ENCODE results near the gene PCCB.

Gene PCCB

DNA sequence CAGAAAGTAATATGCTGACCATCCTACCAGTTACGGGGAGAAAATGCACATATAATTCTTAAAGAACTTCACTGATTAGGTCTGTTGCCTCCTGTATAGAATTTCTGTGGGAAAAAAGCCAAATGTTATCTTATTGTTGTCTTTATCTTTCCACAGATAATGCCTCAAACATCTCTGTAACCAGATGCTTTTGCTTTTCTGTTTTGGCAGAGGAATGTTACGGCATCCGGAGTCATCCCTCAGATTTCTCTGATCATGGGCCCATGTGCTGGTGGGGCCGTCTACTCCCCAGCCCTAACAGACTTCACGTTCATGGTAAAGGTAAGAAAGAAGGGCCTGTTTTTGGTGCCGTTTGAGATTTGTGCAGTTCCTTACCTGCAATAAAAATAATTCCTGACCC is 33.5 kb downstream of the PCCB start:
- H3K4me2 ChIP-seq (ENCODE audit: low read length), result no peak overlapping the region
- H2AFZ ChIP-seq (ENCODE audit: low read depth, low read length), result no peak overlapping the region
- no peaks in the 10 kb centered on the region for H4K20me1 ChIP-seq (ENCODE audit: insufficient read depth, low read length)
- no peaks in the 10 kb centered on the region for H3K27me3 ChIP-seq (ENCODE audit: low read depth, low read length)
- H3K79me2 ChIP-seq (ENCODE audit: low read length), result no peaks in the 10 kb centered on the region
- no peak overlapping the region for H3K9ac ChIP-seq (ENCODE audit: low read length)
- TF ChIP-seq, protein P1, sequence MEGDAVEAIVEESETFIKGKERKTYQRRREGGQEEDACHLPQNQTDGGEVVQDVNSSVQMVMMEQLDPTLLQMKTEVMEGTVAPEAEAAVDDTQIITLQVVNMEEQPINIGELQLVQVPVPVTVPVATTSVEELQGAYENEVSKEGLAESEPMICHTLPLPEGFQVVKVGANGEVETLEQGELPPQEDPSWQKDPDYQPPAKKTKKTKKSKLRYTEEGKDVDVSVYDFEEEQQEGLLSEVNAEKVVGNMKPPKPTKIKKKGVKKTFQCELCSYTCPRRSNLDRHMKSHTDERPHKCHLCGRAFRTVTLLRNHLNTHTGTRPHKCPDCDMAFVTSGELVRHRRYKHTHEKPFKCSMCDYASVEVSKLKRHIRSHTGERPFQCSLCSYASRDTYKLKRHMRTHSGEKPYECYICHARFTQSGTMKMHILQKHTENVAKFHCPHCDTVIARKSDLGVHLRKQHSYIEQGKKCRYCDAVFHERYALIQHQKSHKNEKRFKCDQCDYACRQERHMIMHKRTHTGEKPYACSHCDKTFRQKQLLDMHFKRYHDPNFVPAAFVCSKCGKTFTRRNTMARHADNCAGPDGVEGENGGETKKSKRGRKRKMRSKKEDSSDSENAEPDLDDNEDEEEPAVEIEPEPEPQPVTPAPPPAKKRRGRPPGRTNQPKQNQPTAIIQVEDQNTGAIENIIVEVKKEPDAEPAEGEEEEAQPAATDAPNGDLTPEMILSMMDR (IDR thresholded peaks at IDR 0.05; ENCODE audit: low read depth, low read length), result no peak
- no peak overlapping the region for H3K4me3 ChIP-seq (ENCODE audit: low read length)
- no peaks in the 10 kb centered on the region for H3K4me1 ChIP-seq (ENCODE audit: low read length)
- H3K36me3 ChIP-seq (replicated peaks; ENCODE audit: low read depth, low read length), result peaks cover 36% of the 10 kb centered on the region
- no peaks in the 10 kb centered on the region; the same call in 1 of the 2 replicates for H3K9me3 ChIP-seq (ENCODE audit: insufficient read depth, low read length)
- H3K27ac ChIP-seq (ENCODE audit: low read length), result no peak overlapping the region

DNA sequence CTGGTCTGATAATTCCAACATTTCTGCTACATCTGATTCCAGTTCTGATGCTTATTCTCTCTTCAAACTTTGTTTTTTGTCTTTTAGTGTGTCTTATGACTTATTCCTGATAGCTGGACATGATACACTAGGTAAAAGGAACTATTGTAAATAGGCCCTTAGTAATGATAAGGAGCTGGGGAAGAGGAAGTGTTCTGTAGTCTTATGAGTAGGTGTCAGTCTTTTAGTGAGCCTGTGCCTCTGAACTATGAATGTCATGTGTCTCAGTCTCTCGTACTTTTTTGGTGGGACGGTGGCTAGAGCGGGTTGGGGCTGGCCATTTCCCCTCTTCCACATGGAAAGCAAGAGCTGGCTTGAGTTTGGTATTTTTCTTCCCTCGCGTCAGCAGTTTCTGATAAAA is 41.2 kb downstream of the PCCB start:
- H2AFZ ChIP-seq (ENCODE audit: low read depth, low read length), result no peak overlapping the region
- H3K9me3 ChIP-seq (ENCODE audit: insufficient read depth, low read length), result no peaks in the 10 kb centered on the region
- H3K4me1 ChIP-seq (ENCODE audit: low read length), result peaks cover 8% of the 10 kb centered on the region
- no peaks in the 10 kb centered on the region for H3K27me3 ChIP-seq (ENCODE audit: low read depth, low read length)
- no peak overlapping the region for H3K9ac ChIP-seq (ENCODE audit: low read length)
- H3K79me2 ChIP-seq (ENCODE audit: low read length), result no peaks in the 10 kb centered on the region
- H4K20me1 ChIP-seq (ENCODE audit: insufficient read depth, low read length), result no peaks in the 10 kb centered on the region
- no peak overlapping the region for H3K27ac ChIP-seq (ENCODE audit: low read length)
- TF ChIP-seq, protein P1 (IDR thresholded peaks at IDR 0.05; ENCODE audit: low read depth, low read length), result no peak
- no peak for TF ChIP-seq EZH2phosphoT487 (IDR thresholded peaks at IDR 0.05; ENCODE audit: low read depth)
- H3K36me3 ChIP-seq (replicated peaks; ENCODE audit: low read depth, low read length), result peaks cover 18% of the 10 kb centered on the region
- peak overlapping the region; percentile 19; the same call in 1 of the 2 replicates for H3K4me2 ChIP-seq (ENCODE audit: low read length)
- H3K4me3 ChIP-seq (ENCODE audit: low read length), result no peak overlapping the region

DNA sequence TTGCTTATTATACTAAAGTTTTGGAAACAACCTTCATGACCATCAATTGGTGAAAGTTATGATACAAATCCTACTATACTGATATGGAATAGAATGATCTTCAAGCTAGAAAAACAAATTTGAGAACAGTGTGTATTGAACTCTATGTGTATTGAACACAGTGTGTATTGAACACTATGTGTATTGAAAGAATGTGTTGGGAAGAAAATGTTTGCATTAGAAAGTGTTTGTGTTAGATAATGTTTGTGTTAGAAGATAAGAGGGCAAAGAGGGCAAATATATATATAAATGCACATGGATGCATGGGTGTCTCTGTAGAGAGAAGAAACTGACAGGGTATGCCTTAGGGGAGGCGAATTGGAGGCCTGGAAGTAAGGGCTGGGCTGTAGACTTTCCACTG is 42.4 kb downstream of the PCCB start:
- Histone ChIP-seq H3K9me3 (ENCODE audit: insufficient read depth, low read length) (no peaks in the 10 kb centered on the region), H3K4me1 (ENCODE audit: low read length) (peaks cover 8% of the 10 kb centered on the region), H3K27ac (ENCODE audit: low read length) (no peak overlapping the region), H3K4me2 (ENCODE audit: low read length) (no peak overlapping the region), H4K20me1 (ENCODE audit: insufficient read depth, low read length) (no peaks in the 10 kb centered on the region), H3K79me2 (ENCODE audit: low read length) (no peaks in the 10 kb centered on the region), H3K36me3 (replicated peaks; ENCODE audit: low read depth, low read length) (peaks cover 18% of the 10 kb centered on the region), H2AFZ (ENCODE audit: low read depth, low read length) (no peak overlapping the region), H3K27me3 (ENCODE audit: low read depth, low read length) (no peaks in the 10 kb centered on the region), H3K9ac (ENCODE audit: low read length) (no peak overlapping the region), H3K4me3 (ENCODE audit: low read length) (no peak overlapping the region)
- no peak for TF ChIP-seq EZH2phosphoT487 (IDR thresholded peaks at IDR 0.05; ENCODE audit: low read depth)
- TF ChIP-seq, protein P1 (IDR thresholded peaks at IDR 0.05; ENCODE audit: low read depth, low read length), result no peak

DNA sequence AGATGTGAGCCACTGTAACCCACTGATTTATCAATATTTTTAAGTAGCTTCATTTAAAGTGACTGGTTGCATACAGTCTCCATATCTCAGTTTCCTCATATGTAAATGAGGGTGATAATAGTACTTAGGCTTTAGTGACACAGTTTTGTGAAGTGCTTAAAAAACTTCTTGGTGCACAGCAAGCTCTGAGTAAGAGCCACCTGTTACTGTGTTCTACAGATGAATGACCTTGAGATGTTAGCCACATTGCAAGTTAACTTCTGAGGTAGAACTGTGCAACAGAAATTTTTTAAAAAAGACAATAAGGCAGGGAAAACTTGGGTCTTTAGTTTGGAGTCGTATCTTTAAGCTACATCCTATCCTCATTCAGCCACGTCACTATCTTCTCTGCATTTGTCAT is 43.1 kb downstream of the PCCB start:
- no peaks in the 10 kb centered on the region for H4K20me1 ChIP-seq (ENCODE audit: insufficient read depth, low read length)
- H3K36me3 ChIP-seq (replicated peaks; ENCODE audit: low read depth, low read length), result peaks cover 18% of the 10 kb centered on the region
- H3K79me2 ChIP-seq (ENCODE audit: low read length), result no peaks in the 10 kb centered on the region
- no peak overlapping the region for H3K4me3 ChIP-seq (ENCODE audit: low read length)
- H2AFZ ChIP-seq (ENCODE audit: low read depth, low read length), result no peak overlapping the region
- no peak overlapping the region for H3K4me2 ChIP-seq (ENCODE audit: low read length)
- TF ChIP-seq, protein P1 (IDR thresholded peaks at IDR 0.05; ENCODE audit: low read depth, low read length), result no peak
- no peaks in the 10 kb centered on the region for H3K9me3 ChIP-seq (ENCODE audit: insufficient read depth, low read length)
- H3K4me1 ChIP-seq (ENCODE audit: low read length), result peaks cover 8% of the 10 kb centered on the region
- no peaks in the 10 kb centered on the region for H3K27me3 ChIP-seq (ENCODE audit: low read depth, low read length)
- H3K9ac ChIP-seq (ENCODE audit: low read length), result no peak overlapping the region
- no peak overlapping the region for H3K27ac ChIP-seq (ENCODE audit: low read length)

All from OCI-LY3 (cell line).